ENCODE results near the gene LPCAT1. TPM values are rescaled to one million over a fixed set of nuclear protein-coding genes. Genes with fewer than 3 reads are reported as not detected.

The LPCAT1 gene
- total RNA-seq, 1 donor from 2014 or later = 108 TPM

DNA sequence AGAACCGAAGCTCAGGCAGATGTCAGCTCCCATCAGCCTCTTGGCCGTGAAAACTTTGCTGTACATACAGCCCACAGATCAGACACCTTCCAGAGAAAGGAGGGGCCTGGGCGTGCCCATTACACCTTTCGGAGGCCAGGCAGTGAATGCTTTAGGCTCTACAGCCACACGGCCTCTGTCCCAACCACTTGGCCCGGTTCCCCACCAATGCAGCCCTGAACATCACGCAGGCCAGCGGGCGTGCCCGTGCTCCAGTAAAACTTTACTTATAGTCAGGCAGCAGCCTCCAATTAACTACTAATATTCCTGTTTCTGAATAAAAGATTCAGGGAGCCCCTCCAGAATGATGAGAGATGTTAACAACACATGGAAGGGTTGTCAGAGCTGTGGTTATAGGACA is 23.9 kb downstream of the LPCAT1 start:
- peaks cover 5% of the 10 kb centered on the region for H3K4me1 Mint-ChIP-seq
- H3K27ac ChIP-seq = no peak overlapping the region
- no peaks in the 10 kb centered on the region for H3F3A ChIP-seq (ENCODE audit: low read depth)
- H4K20me1 ChIP-seq (ENCODE audit: low read depth) = peaks cover 71% of the 10 kb centered on the region
- H3K79me2 ChIP-seq (ENCODE audit: low read depth) = peaks cover 41% of the 10 kb centered on the region
- no peaks in the 10 kb centered on the region for H3K36me3 ChIP-seq
- DNase-seq (ENCODE audit: low spot score) = no peak
- no peak overlapping the region for H3K4me3 Mint-ChIP-seq
- H3K27ac Mint-ChIP-seq = no peak overlapping the region
- H3K4me2 ChIP-seq = no peak overlapping the region
- no peaks in the 10 kb centered on the region for H3K4me1 ChIP-seq
- no peak overlapping the region for H3K4me3 ChIP-seq
- peaks cover 4% of the 10 kb centered on the region for H3K27me3 Mint-ChIP-seq (ENCODE audit: insufficient read depth, low read depth)
- H2AFZ ChIP-seq (replicated peaks) = no peak overlapping the region
- no peaks in the 10 kb centered on the region for H3K27me3 ChIP-seq
- no peaks in the 10 kb centered on the region for H3K9me3 Mint-ChIP-seq
- no peak overlapping the region for H3K9ac ChIP-seq
- TF ChIP-seq EZH2 (IDR thresholded peaks at IDR 0.05) (no peak), EZH2phosphoT487 (IDR thresholded peaks at IDR 0.05) (no peak), CTCF (IDR thresholded peaks at IDR 0.05) (no peak)
- peaks cover 2% of the 10 kb centered on the region for H3K36me3 Mint-ChIP-seq
- H3K9me3 ChIP-seq (ENCODE audit: low read depth) = no peaks in the 10 kb centered on the region

DNA sequence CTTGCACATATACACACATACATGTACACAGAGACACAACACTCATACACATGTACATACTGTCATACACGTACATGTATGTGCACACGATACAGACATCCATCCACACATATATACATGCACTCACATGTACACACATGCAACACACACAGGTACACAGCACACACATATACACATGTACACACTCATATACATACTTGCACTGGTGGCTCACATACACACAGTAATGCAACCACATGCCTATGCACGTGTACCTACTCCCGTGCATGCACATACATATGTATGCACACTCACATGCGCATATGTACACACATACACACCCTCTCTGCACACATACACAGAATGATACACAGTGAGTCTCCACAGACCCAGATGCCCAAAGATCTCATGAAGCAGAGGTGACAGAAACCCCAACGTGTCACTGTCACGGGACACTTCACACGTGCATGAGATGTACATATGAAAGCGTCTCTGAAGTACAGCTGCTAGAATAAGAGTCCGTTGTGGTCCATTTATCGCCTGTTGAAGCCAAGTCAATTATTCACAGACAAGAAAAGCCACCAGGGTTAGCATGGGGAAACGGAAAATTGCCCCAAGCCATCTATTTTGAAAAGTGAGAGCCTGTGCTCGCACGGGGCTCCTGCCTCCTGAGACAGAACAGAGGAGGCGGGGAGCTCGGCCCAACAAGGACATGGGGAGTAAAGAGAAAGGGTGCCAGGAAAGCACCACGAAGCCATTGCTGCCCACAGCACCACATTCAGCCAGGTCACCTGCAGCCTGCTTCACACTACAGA is 24.9 kb downstream of the LPCAT1 start:
- no peak overlapping the region for H3K4me3 ChIP-seq
- no peak overlapping the region for H3K27ac ChIP-seq
- H3K4me2 ChIP-seq = no peak overlapping the region
- no peak overlapping the region for H2AFZ ChIP-seq (replicated peaks)
- Mint-ChIP-seq H3K27me3 (ENCODE audit: insufficient read depth, low read depth) (peaks cover 4% of the 10 kb centered on the region), H3K4me1 (peaks cover 5% of the 10 kb centered on the region), H3K36me3 (peaks cover 2% of the 10 kb centered on the region), H3K4me3 (no peak overlapping the region), H3K27ac (no peak overlapping the region), H3K9me3 (no peaks in the 10 kb centered on the region)
- no peaks in the 10 kb centered on the region for H3F3A ChIP-seq (ENCODE audit: low read depth)
- no peaks in the 10 kb centered on the region for H3K4me1 ChIP-seq
- no peak for DNase-seq (ENCODE audit: low spot score)
- peaks cover 30% of the 10 kb centered on the region for H3K79me2 ChIP-seq (ENCODE audit: low read depth)
- H3K27me3 ChIP-seq = no peaks in the 10 kb centered on the region
- TF ChIP-seq EZH2phosphoT487 (IDR thresholded peaks at IDR 0.05) = no peak
- TF ChIP-seq EZH2 (IDR thresholded peaks at IDR 0.05) = no peak
- no peak for TF ChIP-seq CTCF (IDR thresholded peaks at IDR 0.05)
- no peaks in the 10 kb centered on the region for H3K36me3 ChIP-seq
- no peaks in the 10 kb centered on the region for H3K9me3 ChIP-seq (ENCODE audit: low read depth)
- peaks cover 63% of the 10 kb centered on the region for H4K20me1 ChIP-seq (ENCODE audit: low read depth)
- H3K9ac ChIP-seq = no peak overlapping the region

GRCh38 chr5:1497795-1498622 is 25.8 kb downstream of the LPCAT1 start:
- Mint-ChIP-seq H3K27ac (no peak overlapping the region), H3K4me1 (peaks cover 2% of the 10 kb centered on the region), H3K27me3 (ENCODE audit: insufficient read depth, low read depth) (peaks cover 4% of the 10 kb centered on the region), H3K36me3 (peaks cover 6% of the 10 kb centered on the region), H3K9me3 (no peaks in the 10 kb centered on the region), H3K4me3 (no peak overlapping the region)
- H3F3A ChIP-seq (ENCODE audit: low read depth) = no peaks in the 10 kb centered on the region
- no peaks in the 10 kb centered on the region for H3K27me3 ChIP-seq
- no peak overlapping the region for H3K4me3 ChIP-seq
- no peak for DNase-seq (ENCODE audit: low spot score)
- no peaks in the 10 kb centered on the region for H3K4me1 ChIP-seq
- no peaks in the 10 kb centered on the region for H3K9me3 ChIP-seq (ENCODE audit: low read depth)
- no peak overlapping the region for H3K4me2 ChIP-seq
- no peak overlapping the region for H2AFZ ChIP-seq (replicated peaks)
- H4K20me1 ChIP-seq (ENCODE audit: low read depth) = peaks cover 55% of the 10 kb centered on the region
- no peak overlapping the region for H3K27ac ChIP-seq
- H3K79me2 ChIP-seq (ENCODE audit: low read depth) = peaks cover 22% of the 10 kb centered on the region
- H3K9ac ChIP-seq = no peak overlapping the region
- no peaks in the 10 kb centered on the region for H3K36me3 ChIP-seq
- TF ChIP-seq EZH2phosphoT487 (IDR thresholded peaks at IDR 0.05) (no peak), CTCF (IDR thresholded peaks at IDR 0.05) (no peak), EZH2 (IDR thresholded peaks at IDR 0.05) (no peak)

Data from neural progenitor cell (in vitro differentiated cells).